Natural killer cell (primary cell): ENCODE results near the gene ARL6IP6. TPM values are rescaled to one million over a fixed set of nuclear protein-coding genes. Genes with fewer than 3 reads are reported as not detected.

Source experiments
- ATAC-seq, 3 donors: fragments of 150-1000 bp in 2 of 3; fragments of 200-7000 bp in 1 of 3; cut with Tn5 transposase; 1 replicate in 1 of 3; 2 replicates in 2 of 3; pipeline ENCODE4 v1.10.0; 2021; ENCODE audit warnings: mild to moderate bottlenecking in 2 of 3, moderate library complexity in 2 of 3
- DNase-seq, 2 donors: peaks; one replicate each; pipeline versions ENCODE4 v3.0.0 to v3.0.0-alpha.2; 2013 to 2021; ENCODE audit warnings: mixed read lengths in 1 of 2
- H3K27ac ChIP-seq: one replicate; pipeline ENCODE4 v1.5.1; 2013; ENCODE audit warnings: mild to moderate bottlenecking, low read length
- H3K27me3 ChIP-seq: one replicate; pipeline ENCODE4 v1.6.1; 2013; ENCODE audit warnings: low read length; ENCODE audit not compliant: control insufficient read depth, insufficient read depth
- H3K36me3 ChIP-seq: one replicate; pipeline ENCODE4 v1.6.1; 2013; ENCODE audit warnings: low read length; ENCODE audit not compliant: control insufficient read depth, insufficient read depth
- H3K4me1 ChIP-seq: one replicate; pipeline ENCODE4 v1.6.1; 2013; ENCODE audit warnings: low read length; ENCODE audit not compliant: control insufficient read depth, insufficient read depth
- H3K4me3 ChIP-seq: one replicate; pipeline ENCODE4 v1.5.1; 2013; ENCODE audit warnings: low read length
- H3K9me3 ChIP-seq: one replicate; pipeline ENCODE4 v1.6.1; 2013; ENCODE audit warnings: low read length; ENCODE audit not compliant: control insufficient read depth, insufficient read depth
- H3K27ac Mint-ChIP-seq, 2 donors: one replicate each; pipeline ENCODE4 v1.8.0; 2022; ENCODE audit warnings: mild to moderate bottlenecking in 2 of 2, mixed read lengths in 2 of 2, moderate library complexity in 1 of 2
- H3K27me3 Mint-ChIP-seq, 2 donors: one replicate each; pipeline ENCODE4 v1.8.0; 2022; ENCODE audit warnings: low read depth in 2 of 2, mixed read lengths in 2 of 2
- H3K36me3 Mint-ChIP-seq: one replicate; pipeline ENCODE4 v1.8.0; 2022; ENCODE audit warnings: mixed read lengths
- H3K4me1 Mint-ChIP-seq, 2 donors: one replicate each; pipeline ENCODE4 v1.8.0; 2022; ENCODE audit warnings: mixed read lengths in 2 of 2
- H3K4me3 Mint-ChIP-seq: one replicate; pipeline ENCODE4 v1.8.0; 2022; ENCODE audit warnings: mild to moderate bottlenecking, moderate library complexity, mixed read lengths
- H3K9me3 Mint-ChIP-seq, 2 donors: one replicate each; pipeline ENCODE4 v1.8.0; 2022; ENCODE audit warnings: mixed read lengths in 2 of 2
- CTCF ChIP-seq: fragments of 200-600 bp; IDR thresholded peaks from one replicate; pipeline ENCODE4 v1.8.0; 2022; ENCODE audit warnings: antibody characterized with exemption
- WGBS: methylation state at CpG from one replicate; pipeline ENCODE4 v1.1.7; 2013; ENCODE audit warnings: missing lambda C conversion rate; ENCODE audit not compliant: insufficient coverage; 5-methylcytosine and 5-hydroxymethylcytosine counted together
- intact Hi-C: fragments of 100-400 bp; cut with micrococcal nuclease; formaldehyde crosslinking; loops from one replicate; pipeline ENCODE4 v1.14.2; 2022
- total RNA-seq, 4 donors: library from RNA; stranded (reverse); fragments of 120-200 nt in 1 of 4; gene quantifications; one replicate each; pipeline versions ENCODE4 v1.2.3 to v1.2.4, GENCODE V29; 2013 to 2022

Gene ARL6IP6
- total RNA-seq, 3 donors from 2014 or later (not counting 1 experiment from before 2014, with no cell fraction given): 10.0 to 15.0 (median 11.4) TPM

- H3K36me3 ChIP-seq: peaks cover 12% of the 10 kb centered on the region
These were observed 25.4 kb upstream of the ARL6IP6 start for GRCh38 chr2:152693033-152693432.

GRCh38 chr2:152694161-152694661, 24.2 kb upstream of the ARL6IP6 start:
- H3K4me3 Mint-ChIP-seq: peak overlapping the region; percentile 83
- peaks cover 3% of the 10 kb centered on the region for H3K4me1 ChIP-seq
- H3K27ac ChIP-seq: peak overlapping the region; percentile 76
- H3K36me3 Mint-ChIP-seq: no peaks in the 10 kb centered on the region
- TF ChIP-seq CTCF: no peak
- peaks cover 6 to 21% of the 10 kb centered on the region in 2 donors for H3K4me1 Mint-ChIP-seq
- no peaks in the 10 kb centered on the region for H3K27me3 Mint-ChIP-seq
- H3K9me3 ChIP-seq: no peaks in the 10 kb centered on the region
- peak; percentile 31 to 58 for DNase-seq
- intact Hi-C loops: loop anchor here (1.0 kb wide), 1 partner anchor 23 kb away; the partner anchor contains the start of gene PRPF40A
- 14% methylated on average over 6 of the region's 8 CpGs for WGBS
- H3K4me3 ChIP-seq: peak overlapping the region; percentile 2
- H3K36me3 ChIP-seq: peaks cover 12% of the 10 kb centered on the region
- H3K27ac Mint-ChIP-seq: peak overlapping the region; percentile 92 to 93
- peak; percentile 88 to 92 (median 88) for ATAC-seq
- no peaks in the 10 kb centered on the region for H3K27me3 ChIP-seq
- no peaks in the 10 kb centered on the region for H3K9me3 Mint-ChIP-seq

More at GRCh38 chr2:152693033-152693432, 25.4 kb upstream of the ARL6IP6 start:
- Histone ChIP-seq H3K27me3 (no peaks in the 10 kb centered on the region), H3K4me1 (peaks cover 3% of the 10 kb centered on the region), H3K9me3 (no peaks in the 10 kb centered on the region), H3K4me3 (no peak overlapping the region), H3K27ac (no peak overlapping the region)
- no peak for DNase-seq
- Mint-ChIP-seq H3K4me1 (peaks cover 6 to 21% of the 10 kb centered on the region in 2 donors), H3K27me3 (no peaks in the 10 kb centered on the region), H3K27ac (peak overlapping the region; percentile 27 to 93), H3K36me3 (no peaks in the 10 kb centered on the region), H3K9me3 (no peaks in the 10 kb centered on the region), H3K4me3 (no peak overlapping the region)
- no peak for TF ChIP-seq CTCF
- ATAC-seq: no peak
- intact Hi-C loops: no loop called here
- 67% methylated on average over 1 of the region's 4 CpGs for WGBS

- Histone ChIP-seq H3K4me3 (no peak overlapping the region), H3K27ac (no peak overlapping the region), H3K4me1 (peaks cover 3% of the 10 kb centered on the region), H3K27me3 (no peaks in the 10 kb centered on the region), H3K36me3 (peaks cover 12% of the 10 kb centered on the region), H3K9me3 (no peaks in the 10 kb centered on the region)
- no peak for TF ChIP-seq CTCF
- intact Hi-C loops: no loop called here
- Mint-ChIP-seq H3K9me3 (no peaks in the 10 kb centered on the region), H3K27me3 (no peaks in the 10 kb centered on the region), H3K36me3 (no peaks in the 10 kb centered on the region), H3K27ac (peak overlapping the region; percentile 92 to 93), H3K4me1 (peaks cover 6 to 28% of the 10 kb centered on the region in 2 donors), H3K4me3 (no peak overlapping the region)
- WGBS: 93% methylated on average over 3 of the region's 3 CpGs
- ATAC-seq (no peak), DNase-seq (no peak)
These were observed 22.7 kb upstream of the ARL6IP6 start for GRCh38 chr2:152695763-152696162.

- Mint-ChIP-seq H3K4me3 (no peak overlapping the region), H3K27ac (peak overlapping the region in 1 of 2 donors; percentile 93), H3K36me3 (no peaks in the 10 kb centered on the region), H3K9me3 (peaks cover 0 to 2% of the 10 kb centered on the region in 2 donors), H3K4me1 (peaks cover 11 to 33% of the 10 kb centered on the region in 2 donors), H3K27me3 (no peaks in the 10 kb centered on the region)
- intact Hi-C loops: no loop called here
- TF ChIP-seq CTCF: no peak
- Histone ChIP-seq H3K4me1 (peaks cover 3% of the 10 kb centered on the region), H3K9me3 (no peaks in the 10 kb centered on the region), H3K4me3 (no peak overlapping the region), H3K36me3 (peaks cover 12% of the 10 kb centered on the region), H3K27me3 (no peaks in the 10 kb centered on the region), H3K27ac (no peak overlapping the region)
- no CpG with 5 or more reads among the region's 1 CpG for WGBS
- ATAC-seq: no peak
- no peak for DNase-seq
These were observed 21.9 kb upstream of the ARL6IP6 start for GRCh38 chr2:152696476-152696875.
